Astrocyte of the spinal cord (primary cell): ENCODE data around the gene TUBA4B.
A peak's percentile ranks its signal among the peaks of the same experiment; 100 is the strongest.

Experiments
- DNase-seq: peaks from one replicate; pipeline ENCODE4 v3.0.0; 2011; ENCODE audit warnings: low read depth, low spot score
- H3K4me3 ChIP-seq: 2 replicates; pipeline ENCODE4 v1.5.1; 2011; ENCODE audit warnings: low read depth, mild to moderate bottlenecking, low read length, moderate library complexity
- CTCF ChIP-seq: IDR thresholded peaks from 2 replicates; pipeline ENCODE4 v1.5.1; 2012; ENCODE audit warnings: low read depth, mild to moderate bottlenecking, low read length, inconsistent platforms
- in situ Hi-C: cut with HindIII; loops from 2 replicates; pipeline ENCODE4 v1.10.0; 2017; ENCODE audit warnings: low sequenced_read_pairs

TUBA4B gene

GRCh38 chr2:219218732-219219701, 34.0 kb upstream of the TUBA4B start, which contains the start of gene ABCB6:
Gene ABCB6 (minus strand): TSS chr2:219218958. CDS start chr2:219218673, 285 bp downstream.
- peak within 1 kb of the TSS; percentile 48 for H3K4me3 ChIP-seq
- in situ Hi-C loops: no loop called here
- TF ChIP-seq CTCF: no peak
- DNase-seq: peak; percentile 94

DNA sequence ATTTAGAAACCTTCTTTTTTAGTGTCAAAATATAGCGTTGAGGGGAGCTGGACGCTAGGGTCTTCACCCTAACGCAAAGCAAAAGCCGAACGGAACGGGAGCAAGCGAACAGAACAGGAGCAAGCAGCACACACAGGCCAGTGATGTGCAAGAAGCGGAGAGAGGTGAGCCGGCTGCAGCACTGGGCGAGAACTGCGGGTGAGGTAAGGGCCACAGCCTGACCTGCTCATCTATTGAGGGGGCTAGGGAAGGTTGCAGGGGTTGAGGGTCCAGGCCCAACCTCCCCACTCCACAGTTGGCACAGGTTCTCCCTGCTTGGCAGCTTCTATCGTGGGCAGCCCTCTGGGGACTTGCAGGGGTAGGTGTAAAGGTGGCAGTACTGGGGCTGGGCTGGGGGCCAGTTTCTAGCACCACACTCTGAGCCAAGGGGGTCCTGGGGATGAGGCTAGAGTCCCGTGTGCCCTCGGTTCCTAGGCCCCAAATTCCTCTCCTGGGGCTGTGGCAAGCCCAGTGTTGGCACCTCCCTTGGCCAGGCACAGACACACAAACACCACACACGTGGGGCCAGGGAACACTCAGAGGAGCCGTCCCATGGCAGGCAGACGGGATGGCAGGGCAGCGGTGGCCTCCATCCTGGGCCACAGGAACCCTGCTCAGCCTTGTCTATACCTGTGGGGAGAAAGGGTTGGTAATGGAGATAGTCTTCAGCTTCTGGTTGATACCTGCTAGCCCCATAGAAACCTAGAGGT, 33.1 kb upstream of the TUBA4B start:
- TF ChIP-seq CTCF: no peak
- no peak overlapping the region for H3K4me3 ChIP-seq
- in situ Hi-C loops: no loop called here
- DNase-seq: no peak

- DNase-seq: no peak
- in situ Hi-C loops: no loop called here
- no peak for TF ChIP-seq CTCF
- H3K4me3 ChIP-seq: no peak overlapping the region
These were observed 32.2 kb upstream of the TUBA4B start for GRCh38 chr2:219220652-219221402.

- no peak overlapping the region for H3K4me3 ChIP-seq
- no peak for TF ChIP-seq CTCF
- in situ Hi-C loops: no loop called here
- no peak for DNase-seq
These were observed 31.0 kb upstream of the TUBA4B start for GRCh38 chr2:219221957-219222518.

- no peak overlapping the region for H3K4me3 ChIP-seq
- in situ Hi-C loops: no loop called here
- no peak for TF ChIP-seq CTCF
- no peak for DNase-seq
These were observed 29.0 kb upstream of the TUBA4B start for GRCh38 chr2:219223831-219224610.
